Measurements from ENCODE around the gene KRT9. TPM values are rescaled to one million over a fixed set of nuclear protein-coding genes. Genes with fewer than 3 reads are reported as not detected.
A peak's percentile ranks its signal among the peaks of the same experiment; 100 is the strongest.

KRT9 gene
- total RNA-seq, 6 experiments from 2014 or later: not detected

DNA sequence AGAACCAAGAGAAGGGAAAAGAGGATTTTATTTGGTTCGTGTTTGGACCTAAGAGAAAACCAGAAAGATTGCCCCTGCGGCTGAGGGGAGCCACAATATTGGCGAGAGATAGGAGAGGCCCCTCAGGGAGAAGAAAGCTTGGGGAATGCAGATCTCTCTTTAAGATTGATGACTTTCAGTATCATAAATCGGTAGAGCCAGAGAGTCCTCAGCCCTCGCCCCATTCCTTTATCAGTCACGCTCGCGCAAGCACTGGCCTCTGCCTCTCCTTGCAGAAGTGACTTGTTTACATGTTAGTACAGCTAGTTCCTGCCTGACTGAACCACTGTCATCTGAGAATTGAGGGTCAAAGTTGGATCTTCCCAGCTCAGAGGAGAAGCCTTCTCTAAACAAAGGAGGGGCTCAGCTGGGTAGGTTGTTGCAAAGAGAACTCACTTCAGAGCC is 22.2 kb downstream of the KRT9 start:
- Histone ChIP-seq H3K9me3 (no peaks in the 10 kb centered on the region), H3K36me3 (no peaks in the 10 kb centered on the region), H3K27ac (no peak overlapping the region), H3K4me1 (peaks cover 0 to 7% (median 2%) of the 10 kb centered on the region in 4 donors), H3K27me3 (peaks cover 0 to 8% of the 10 kb centered on the region in 2 donors), H3K4me3 (no peak overlapping the region)
- TF ChIP-seq POLR2A (IDR thresholded peaks at IDR 0.05): no peak
- TF ChIP-seq, protein P1, sequence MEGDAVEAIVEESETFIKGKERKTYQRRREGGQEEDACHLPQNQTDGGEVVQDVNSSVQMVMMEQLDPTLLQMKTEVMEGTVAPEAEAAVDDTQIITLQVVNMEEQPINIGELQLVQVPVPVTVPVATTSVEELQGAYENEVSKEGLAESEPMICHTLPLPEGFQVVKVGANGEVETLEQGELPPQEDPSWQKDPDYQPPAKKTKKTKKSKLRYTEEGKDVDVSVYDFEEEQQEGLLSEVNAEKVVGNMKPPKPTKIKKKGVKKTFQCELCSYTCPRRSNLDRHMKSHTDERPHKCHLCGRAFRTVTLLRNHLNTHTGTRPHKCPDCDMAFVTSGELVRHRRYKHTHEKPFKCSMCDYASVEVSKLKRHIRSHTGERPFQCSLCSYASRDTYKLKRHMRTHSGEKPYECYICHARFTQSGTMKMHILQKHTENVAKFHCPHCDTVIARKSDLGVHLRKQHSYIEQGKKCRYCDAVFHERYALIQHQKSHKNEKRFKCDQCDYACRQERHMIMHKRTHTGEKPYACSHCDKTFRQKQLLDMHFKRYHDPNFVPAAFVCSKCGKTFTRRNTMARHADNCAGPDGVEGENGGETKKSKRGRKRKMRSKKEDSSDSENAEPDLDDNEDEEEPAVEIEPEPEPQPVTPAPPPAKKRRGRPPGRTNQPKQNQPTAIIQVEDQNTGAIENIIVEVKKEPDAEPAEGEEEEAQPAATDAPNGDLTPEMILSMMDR (IDR thresholded peaks at IDR 0.05): no peak
- ATAC-seq (no peak), DNase-seq (no peak)
- intact Hi-C loops (cut with DNase I): loop anchor here (10.0 kb wide), 1 partner anchor 105 kb away; no protein-coding TSS in a partner anchor
- 53% methylated on average over 6 of the region's 8 CpGs for WGBS (ENCODE audit: insufficient coverage, low coverage, low lambda C conversion rate, missing lambda C conversion rate)

GRCh38 chr17:41548844-41549595 is 22.8 kb downstream of the KRT9 start:
- no peak for TF ChIP-seq POLR2A (IDR thresholded peaks at IDR 0.05)
- TF ChIP-seq, protein P1 (IDR thresholded peaks at IDR 0.05): peak; percentile 77 to 86 (median 82)
- peak; percentile 84 to 94 (median 90) for ATAC-seq
- Histone ChIP-seq H3K36me3 (no peaks in the 10 kb centered on the region), H3K4me1 (peaks cover 0 to 7% (median 2%) of the 10 kb centered on the region in 4 donors), H3K27me3 (peaks cover 0 to 8% of the 10 kb centered on the region in 2 donors), H3K9me3 (no peaks in the 10 kb centered on the region), H3K4me3 (peak overlapping the region in 1 of 3 donors; percentile 7), H3K27ac (peak overlapping the region in 1 of 3 donors; percentile 20)
- 1% methylated on average over 14 of the region's 25 CpGs for WGBS (ENCODE audit: insufficient coverage, low coverage, low lambda C conversion rate, missing lambda C conversion rate)
- intact Hi-C loops (cut with DNase I): no loop called here
- peak; percentile 74 to 87 (median 79) for DNase-seq

- TF ChIP-seq POLR2A (IDR thresholded peaks at IDR 0.05): no peak
- TF ChIP-seq, protein P1 (IDR thresholded peaks at IDR 0.05): no peak
These were observed 23.7 kb downstream of the KRT9 start for GRCh38 chr17:41547921-41548843.

GRCh38 chr17:41547378-41547841 is 24.4 kb downstream of the KRT9 start:
- H3K9me3 ChIP-seq: no peaks in the 10 kb centered on the region
- WGBS (ENCODE audit: insufficient coverage, low coverage, low lambda C conversion rate, missing lambda C conversion rate): 67% methylated on average over 4 of the region's 9 CpGs
- no peak overlapping the region for H3K4me3 ChIP-seq
- intact Hi-C loops (cut with DNase I): no loop called here
- H3K4me1 ChIP-seq: peaks cover 0 to 7% (median 2%) of the 10 kb centered on the region in 4 donors
- no peak overlapping the region for H3K27ac ChIP-seq
- DNase-seq: no peak
- H3K27me3 ChIP-seq: peaks cover 0 to 8% of the 10 kb centered on the region in 2 donors
- ATAC-seq: no peak
- no peak for TF ChIP-seq POLR2A (IDR thresholded peaks at IDR 0.05)
- TF ChIP-seq, protein P1 (IDR thresholded peaks at IDR 0.05): no peak
- no peaks in the 10 kb centered on the region for H3K36me3 ChIP-seq

More at GRCh38 chr17:41547921-41548843, 23.7 kb downstream of the KRT9 start:
- no peak overlapping the region for H3K27ac ChIP-seq
- peaks cover 0 to 8% of the 10 kb centered on the region in 2 donors for H3K27me3 ChIP-seq
- H3K9me3 ChIP-seq: no peaks in the 10 kb centered on the region
- intact Hi-C loops (cut with DNase I): no loop called here
- DNase-seq (no peak), ATAC-seq (peak in 2 of 4 donors; percentile 12 to 35)
- WGBS (ENCODE audit: insufficient coverage, low coverage, low lambda C conversion rate, missing lambda C conversion rate): 33% methylated on average over 13 of the region's 23 CpGs
- peak overlapping the region in 1 of 3 donors; percentile 7 for H3K4me3 ChIP-seq
- H3K36me3 ChIP-seq: no peaks in the 10 kb centered on the region
- H3K4me1 ChIP-seq: peaks cover 0 to 7% (median 2%) of the 10 kb centered on the region in 4 donors

Data from right lobe of liver (tissue), 6 donors.